Activated gamma-delta T cell treated with Interleukin-2 at 50 U/mL for 16 hours (primary cell): ENCODE results near the gene GJB3.

Experiments used
- DNase-seq: peaks from one replicate; pipeline ENCODE4 v3.0.0-alpha.2; 2020

Gene GJB3

DNA sequence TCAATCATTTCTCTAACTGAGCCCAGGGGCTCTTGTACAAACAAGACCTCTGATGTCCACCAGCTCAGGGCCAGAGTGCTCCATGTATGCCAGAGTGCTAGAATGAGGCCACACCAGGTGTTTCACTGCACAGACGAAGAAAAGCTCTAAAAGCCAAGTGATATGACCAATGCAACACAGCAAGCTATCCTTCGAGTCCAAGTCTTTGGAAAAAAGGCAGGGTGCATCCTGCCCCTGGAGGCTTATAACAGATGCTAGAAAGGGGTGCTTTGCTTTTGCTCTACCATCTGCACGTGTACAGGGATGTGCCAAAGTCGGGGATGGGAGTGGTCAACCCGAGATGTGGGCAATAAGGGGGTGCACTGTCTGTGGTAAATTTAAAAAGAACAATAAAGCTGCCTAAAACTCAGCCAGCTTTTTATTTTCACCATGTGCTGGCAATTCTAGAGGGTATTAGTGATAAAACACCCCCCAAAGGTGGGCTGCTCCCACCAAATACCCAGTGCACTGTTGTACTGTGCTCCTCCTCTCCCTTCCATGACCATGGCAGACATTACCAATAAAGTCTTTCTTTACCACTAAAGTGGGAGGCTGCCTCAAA is 46.4 kb downstream of the GJB3 start:
- DNase-seq: no peak

DNA sequence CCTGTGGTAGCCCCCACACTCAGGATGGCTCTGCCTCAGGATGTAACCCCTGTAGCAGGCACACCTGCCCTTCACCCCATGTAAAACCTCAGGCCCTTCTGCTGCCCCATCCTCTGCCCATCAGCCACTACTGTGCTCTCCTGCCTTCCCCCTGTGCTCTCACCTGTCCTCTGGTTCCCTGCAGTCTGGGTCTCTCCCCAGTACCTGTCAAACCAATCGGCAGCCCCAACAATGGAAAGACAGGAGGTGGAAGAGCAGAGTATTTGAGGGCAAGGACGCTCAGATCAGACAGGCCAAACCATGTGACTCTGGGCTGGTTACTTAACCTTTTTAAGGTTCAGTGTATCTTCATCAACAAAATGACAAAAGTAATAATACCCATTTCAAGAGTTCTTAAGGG is 47.6 kb downstream of the GJB3 start:
- no peak for DNase-seq

DNA sequence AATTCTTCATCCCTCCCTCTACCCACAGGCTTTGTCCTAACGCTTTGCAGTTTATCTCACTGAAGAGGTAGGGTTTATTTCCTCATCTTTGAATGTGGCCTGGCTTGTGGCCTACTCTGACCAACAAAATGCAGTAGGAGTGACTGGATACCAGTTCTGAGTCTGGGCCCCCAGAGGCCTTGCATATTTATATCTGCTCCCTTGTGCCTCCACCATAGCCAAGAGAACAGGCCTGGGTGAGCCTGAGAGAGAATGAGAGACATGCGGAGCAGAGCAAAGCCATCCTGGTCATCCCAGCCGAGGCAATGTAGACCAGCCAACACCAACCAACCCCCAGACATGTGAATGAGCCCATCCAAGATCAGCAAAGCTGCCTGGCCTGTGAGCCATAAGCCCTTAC is 48.2 kb downstream of the GJB3 start:
- no peak for DNase-seq

DNA sequence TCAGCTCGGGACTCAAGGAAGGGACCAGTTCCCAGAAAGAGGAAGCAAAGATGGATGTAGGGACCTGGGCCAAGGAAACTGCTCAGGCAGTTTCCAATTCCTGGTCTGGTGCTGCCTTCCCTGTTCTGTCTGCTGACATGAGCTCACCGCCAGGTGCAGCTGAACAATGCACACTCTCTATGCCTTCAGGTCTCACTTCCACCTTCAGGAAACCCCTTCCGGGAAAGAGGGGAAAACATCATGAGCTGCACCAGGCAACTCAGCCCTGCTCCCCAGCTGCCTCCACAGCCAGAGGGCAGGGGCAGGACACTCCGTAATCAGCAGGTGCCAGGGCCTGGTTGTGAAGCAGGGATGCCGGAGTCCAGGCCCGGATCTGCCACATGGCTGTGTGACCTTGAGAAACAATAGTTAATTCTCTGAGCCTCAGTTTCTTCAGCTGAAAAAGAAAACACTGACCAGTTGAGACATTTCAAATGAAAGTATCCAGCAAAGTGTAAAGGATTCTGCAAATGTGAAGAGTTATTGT is 50.8 kb downstream of the GJB3 start:
- DNase-seq: no peak

DNA sequence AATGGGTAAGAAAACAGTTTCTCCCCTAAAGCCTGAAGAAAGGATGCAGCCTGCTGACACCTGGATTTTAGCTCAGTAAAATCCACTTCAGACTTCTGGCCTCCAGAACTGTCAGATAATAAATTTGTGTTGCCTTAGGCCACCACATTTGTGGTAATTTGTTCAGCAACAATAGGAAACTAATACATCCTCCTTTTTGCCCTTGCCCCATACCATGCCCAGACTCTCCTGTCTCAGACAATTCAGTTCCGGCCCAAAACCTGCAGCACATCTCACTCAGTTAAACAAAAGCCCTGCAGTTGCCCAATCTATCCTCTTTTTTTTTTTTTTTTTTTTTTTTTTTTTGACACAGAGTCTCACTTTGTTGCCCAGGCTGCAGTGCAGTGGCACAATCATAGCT is 52.7 kb downstream of the GJB3 start:
- no peak for DNase-seq
